ENCODE data around the gene CTNNA2. TPM values are rescaled to one million over a fixed set of nuclear protein-coding genes. Genes with fewer than 3 reads are reported as not detected.

The CTNNA2 gene
- total and polyA plus RNA-seq, 2 of the 8 experiments (the other 6 are each of a cell fraction or from before 2014, with no cell fraction given): 3.9 to 9.0 TPM

- no peak overlapping the region for H2BK120ac ChIP-seq (replicated peaks; ENCODE audit: low read depth, low read length)
- no peak overlapping the region for H3K14ac ChIP-seq (ENCODE audit: insufficient read length)
- no peaks in the 10 kb centered on the region for H4K20me1 ChIP-seq (replicated peaks in 1 of 2; ENCODE audit: control insufficient read depth in 1 of 2, insufficient read depth in 2 of 2, low read length in 2 of 2)
- H2BK12ac ChIP-seq (ENCODE audit: low read depth, low read length): no peak overlapping the region
- no peaks in the 10 kb centered on the region for H3K79me2 ChIP-seq (ENCODE audit: control insufficient read depth in 1 of 2, insufficient read depth in 2 of 2, low read length in 2 of 2)
- no peak overlapping the region for H2BK5ac ChIP-seq (ENCODE audit: low read depth, low read length)
- DNase-seq (ENCODE audit: low read depth in 1 of 2, low spot score in 2 of 2): no peak
- no peaks in the 10 kb centered on the region for H3K4me1 ChIP-seq (replicated peaks in 1 of 4; ENCODE audit: control insufficient read depth in 3 of 4, insufficient read depth in 4 of 4, low read length in 3 of 4)
- no peaks in the 10 kb centered on the region for H3K23me2 ChIP-seq (ENCODE audit: low read depth, low read length)
- H4K5ac ChIP-seq (ENCODE audit: insufficient read length, low read depth, low read length): no peak overlapping the region
- no peak overlapping the region for H2AFZ ChIP-seq (ENCODE audit: low read length)
- H3K23ac ChIP-seq (ENCODE audit: insufficient read length): no peak overlapping the region
- no peak overlapping the region for H3K4me2 ChIP-seq (ENCODE audit: insufficient read depth in 1 of 2, low read depth in 2 of 2, low read length in 2 of 2)
- no peak overlapping the region for H4K8ac ChIP-seq (ENCODE audit: extremely low read depth, insufficient read depth, low read length)
- H2AK5ac ChIP-seq (ENCODE audit: low read depth, low read length): no peak overlapping the region
- H3K4me3 ChIP-seq (ENCODE audit: extremely low read depth in 1 of 4, insufficient read depth in 2 of 4, low read depth in 3 of 4, low read length in 4 of 4): no peak overlapping the region
- TF ChIP-seq POLR2AphosphoS5 (IDR thresholded peaks at IDR 0.05; ENCODE audit: low read depth, low read length) (no peak), PHF8 (conservative IDR thresholded peaks at IDR 0.05; ENCODE audit: low read depth, low read length) (no peak), RAD21 (IDR thresholded peaks at IDR 0.05 in 1 of 2, conservative IDR thresholded peaks at IDR 0.05 in 1 of 2; ENCODE audit: low read depth in 2 of 2, low read length in 2 of 2) (no peak), MAFK (IDR thresholded peaks at IDR 0.05; ENCODE audit: low read depth, low read length) (no peak), CHD1 (IDR thresholded peaks at IDR 0.05; ENCODE audit: low read depth, low read length) (no peak), NRF1 (IDR thresholded peaks at IDR 0.05; ENCODE audit: low read depth, low read length) (no peak), BRCA1 (IDR thresholded peaks at IDR 0.05; ENCODE audit: low read depth, low read length) (no peak), KDM1A (IDR thresholded peaks at IDR 0.05; ENCODE audit: borderline replicate concordance, low read length) (no peak), JUN (IDR thresholded peaks at IDR 0.05; ENCODE audit: low read depth, low read length) (no peak)
- no peaks in the 10 kb centered on the region for H3K36me3 ChIP-seq (ENCODE audit: control insufficient read depth in 2 of 4, insufficient read depth in 4 of 4, low read length in 3 of 4)
- H3K27ac ChIP-seq (ENCODE audit: low read depth, low read length): no peak overlapping the region
- H3K4ac ChIP-seq (replicated peaks; ENCODE audit: insufficient read length, low read depth, low read length): no peak overlapping the region
- no peak overlapping the region for H2BK15ac ChIP-seq (ENCODE audit: low read length)
- H3K9me3 ChIP-seq (ENCODE audit: insufficient read depth in 2 of 2, low read depth in 1 of 2, low read length in 1 of 2): no peaks in the 10 kb centered on the region
- H3K9ac ChIP-seq (replicated peaks in 1 of 4; ENCODE audit: extremely low read depth in 1 of 4, low read depth in 3 of 4, low read length in 3 of 4): no peak overlapping the region
- 72% methylated on average over 4 of the region's 4 CpGs; no CpG with 5 or more reads in 1 of the 2 experiments for WGBS, 2 experiments (ENCODE audit: extremely low coverage in 1 of 2, insufficient coverage in 1 of 2, insufficient read length in 1 of 2, insufficient replicate concordance in 2 of 2, low coverage in 1 of 2, low lambda C conversion rate in 2 of 2, missing lambda C conversion rate in 1 of 2)
- POLR2A ChIA-PET (ENCODE audit: partially characterized antibody): no interaction called here
- CTCF ChIA-PET (ENCODE audit: partially characterized antibody): no interaction called here
- H3K56ac ChIP-seq (replicated peaks; ENCODE audit: insufficient read length, low read depth, low read length): no peak overlapping the region
- H3K18ac ChIP-seq (ENCODE audit: extremely low read depth, low read length): no peak overlapping the region
- no peak overlapping the region for H4K91ac ChIP-seq (replicated peaks; ENCODE audit: insufficient read length, low read length)
- FAIRE-seq: no peak
- H3K79me1 ChIP-seq (ENCODE audit: low read depth, low read length): no peaks in the 10 kb centered on the region
- no peaks in the 10 kb centered on the region for H3K27me3 ChIP-seq (replicated peaks in 1 of 4; ENCODE audit: control insufficient read depth in 3 of 4, extremely low read depth in 1 of 4, insufficient read depth in 3 of 4, low read length in 3 of 4)
- H2BK20ac ChIP-seq (ENCODE audit: low read length): no peak overlapping the region
Observed at GRCh38 chr2:79820281-79820680, 307.4 kb downstream of the CTNNA2 start.

Measured in H1 (cell line).